Measurements from ENCODE around the gene ZNF804B.

ZNF804B gene

GRCh38 chr7:88759230-88760135, at the start of gene ZNF804B:
Gene ZNF804B, plus strand, starts transcription at chr7:88759700. Its CDS starts 277 bp downstream, at chr7:88759977.
- DNase-seq: peak; percentile 32

GRCh38 chr7:88735920-88736319, 23.6 kb upstream of the ZNF804B start:
- DNase-seq: no peak

GRCh38 chr7:88737632-88738031, 21.9 kb upstream of the ZNF804B start:
- no peak for DNase-seq

GRCh38 chr7:88746126-88746525, 13.4 kb upstream of the ZNF804B start:
- DNase-seq: no peak

- no peak for DNase-seq
Measured at GRCh38 chr7:88756802-88757201, 2.7 kb upstream of the ZNF804B start.

- no peak for DNase-seq
Measured at GRCh38 chr7:88757371-88757770, 2.1 kb upstream of the ZNF804B start.

DNA sequence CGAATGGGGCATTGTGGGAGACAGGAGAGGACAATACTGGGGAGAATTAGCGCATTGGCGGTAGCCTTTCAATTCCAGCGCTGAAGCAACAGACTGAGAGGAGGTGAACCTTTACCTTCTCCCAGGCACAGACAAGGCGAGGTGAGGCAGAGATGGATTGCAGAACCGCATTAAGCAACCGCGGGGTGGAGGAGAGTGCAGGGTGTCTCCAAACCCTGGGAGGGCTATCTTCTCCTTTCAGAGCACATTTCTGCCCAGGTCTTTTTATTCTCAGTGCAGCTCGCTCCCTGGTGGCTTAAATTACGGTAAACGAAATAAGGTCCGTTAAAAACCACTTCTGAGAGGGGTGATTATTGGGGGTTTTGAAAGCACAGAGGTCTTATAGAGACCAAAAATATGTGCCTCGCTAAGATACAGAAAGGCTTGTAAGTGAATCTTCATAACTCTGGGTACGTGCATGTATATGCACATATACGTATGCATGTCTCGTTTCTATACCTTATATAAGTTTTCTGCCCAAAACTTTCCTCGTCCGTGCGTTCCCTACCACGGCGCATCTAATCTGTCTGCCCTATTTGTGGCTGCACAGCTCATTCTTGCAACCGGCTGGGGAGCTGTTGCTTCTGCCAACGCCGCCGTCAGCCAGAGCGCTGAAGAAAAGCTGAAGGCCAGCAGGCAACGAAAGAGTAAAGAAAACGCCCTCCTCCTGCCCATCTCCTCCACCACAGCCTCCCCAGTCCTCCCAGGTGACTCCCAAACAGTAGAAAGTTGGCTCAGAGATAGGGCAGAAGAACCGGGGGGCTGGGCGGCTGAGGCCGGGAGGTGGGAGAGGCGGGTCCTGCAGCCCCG, 895 bp upstream of the ZNF804B start:
- DNase-seq: peak; percentile 48

- DNase-seq: no peak
Measured at GRCh38 chr7:88760136-88760515, 626 bp downstream of the ZNF804B start.

DNA sequence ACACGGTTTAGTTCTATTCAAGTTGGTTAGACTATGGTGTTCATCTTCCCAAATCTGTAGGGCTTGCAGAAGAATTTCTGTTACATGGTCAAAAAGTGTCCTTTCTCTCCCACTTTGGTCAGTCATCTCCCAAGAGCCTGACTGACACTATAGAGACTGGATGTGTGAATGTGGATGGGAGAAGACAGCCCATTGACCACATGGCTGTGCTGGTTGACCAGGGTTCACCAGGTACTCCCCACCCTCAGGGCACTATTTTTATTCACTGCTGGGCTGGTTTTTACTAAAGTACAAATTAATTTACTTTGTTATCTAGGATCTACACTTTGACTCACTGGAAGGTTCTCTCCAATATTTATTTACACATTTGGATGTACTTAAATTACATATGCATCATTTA, 2.3 kb downstream of the ZNF804B start:
- no peak for DNase-seq

DNA sequence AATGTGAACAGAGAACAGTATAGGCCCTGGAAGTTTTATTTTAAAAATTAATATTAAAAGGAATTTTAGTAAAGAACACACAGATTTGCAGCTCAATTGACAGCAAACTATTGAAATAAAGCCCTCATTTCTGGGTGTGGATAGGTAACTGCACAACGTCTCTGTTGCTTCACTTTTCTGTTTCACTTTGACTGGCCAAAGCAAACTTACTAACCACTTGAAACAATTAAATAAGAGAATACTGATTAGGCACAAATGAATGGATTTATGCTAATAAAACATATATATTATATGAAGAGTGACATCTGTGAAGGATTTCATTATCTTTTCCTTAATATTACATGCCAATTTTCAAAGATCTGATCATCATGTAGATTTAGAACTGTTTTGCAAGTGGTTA, 11.9 kb downstream of the ZNF804B start:
- no peak for DNase-seq

DNA sequence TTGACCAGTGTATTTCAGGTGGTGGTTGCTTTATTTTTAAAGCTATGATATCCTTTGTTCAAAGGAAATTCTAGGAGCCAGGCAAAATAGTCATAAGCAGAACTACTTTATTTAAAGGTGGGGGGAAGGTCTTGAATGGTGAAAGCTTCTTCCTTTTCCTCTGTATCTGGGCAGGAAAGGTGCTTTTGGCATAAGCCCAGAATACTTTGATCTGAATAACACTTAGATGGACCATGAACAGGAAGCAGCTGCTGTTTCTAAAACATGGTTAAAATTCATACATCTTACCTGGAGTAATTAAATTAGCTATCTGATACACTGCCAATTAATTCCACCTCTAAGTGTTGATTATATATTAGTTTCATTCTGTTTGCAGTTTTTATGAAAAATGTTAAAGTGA, 13.3 kb downstream of the ZNF804B start:
- no peak for DNase-seq

- no peak for DNase-seq
Measured at GRCh38 chr7:88775838-88776237, 16.3 kb downstream of the ZNF804B start.

GRCh38 chr7:88787777-88788176, 28.3 kb downstream of the ZNF804B start:
- no peak for DNase-seq

DNA sequence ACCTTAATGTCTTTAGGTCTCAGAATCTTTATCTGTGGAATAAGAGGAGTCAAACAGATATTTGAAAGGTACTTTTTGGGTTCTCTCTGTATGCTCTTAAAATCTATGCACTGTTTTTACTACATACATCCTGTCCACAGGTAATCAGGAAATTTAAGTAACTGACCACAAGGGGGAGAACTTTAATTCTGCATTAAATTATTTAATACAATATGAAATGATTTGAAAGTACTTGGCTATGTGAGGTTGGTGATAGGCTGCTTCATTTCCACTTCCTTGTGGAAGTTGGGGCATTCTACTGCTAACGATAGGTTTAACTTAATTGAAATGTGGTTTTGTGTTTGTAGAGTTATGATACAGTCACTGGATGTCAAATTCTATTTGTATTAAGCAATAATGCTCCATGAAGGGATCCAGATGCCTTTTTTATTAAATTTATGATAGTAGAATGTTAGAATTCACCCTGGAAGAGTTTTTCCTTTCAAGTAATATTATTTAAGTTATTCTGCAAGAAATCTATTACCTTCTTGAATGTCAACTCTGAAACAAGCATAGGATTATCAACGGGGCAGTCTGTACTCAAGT, 30.1 kb downstream of the ZNF804B start:
- no peak for DNase-seq

DNA sequence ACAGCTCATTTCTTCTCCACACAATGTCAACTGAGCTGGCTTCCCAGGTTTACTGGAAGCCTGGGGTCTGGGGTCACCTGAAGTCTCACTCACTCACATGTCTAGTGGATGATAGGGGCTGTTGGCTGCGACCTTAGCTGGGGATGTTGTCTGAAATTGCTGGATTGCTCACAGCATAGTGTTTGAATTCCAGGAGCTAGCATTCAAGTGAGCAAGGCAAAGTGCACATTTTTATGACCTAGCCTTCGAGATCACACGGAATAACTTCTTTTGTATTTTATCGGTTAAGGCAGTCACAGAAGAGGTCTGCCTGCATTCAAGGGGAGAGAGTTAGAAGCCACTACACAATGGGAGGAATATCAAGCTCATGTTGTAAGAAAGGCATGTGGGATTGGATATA, 32.4 kb downstream of the ZNF804B start:
- no peak for DNase-seq

- no peak for DNase-seq
Measured at GRCh38 chr7:88792361-88792760, 32.9 kb downstream of the ZNF804B start.

- DNase-seq: no peak
Measured at GRCh38 chr7:88795553-88795952, 36.1 kb downstream of the ZNF804B start, which contains the start of gene TEX47. Gene TEX47, minus strand, starts transcription at chr7:88795737. Its CDS starts 795 bp downstream, at chr7:88794942.

- no peak for DNase-seq
Measured at GRCh38 chr7:88801046-88801445, 41.5 kb downstream of the ZNF804B start.

DNA sequence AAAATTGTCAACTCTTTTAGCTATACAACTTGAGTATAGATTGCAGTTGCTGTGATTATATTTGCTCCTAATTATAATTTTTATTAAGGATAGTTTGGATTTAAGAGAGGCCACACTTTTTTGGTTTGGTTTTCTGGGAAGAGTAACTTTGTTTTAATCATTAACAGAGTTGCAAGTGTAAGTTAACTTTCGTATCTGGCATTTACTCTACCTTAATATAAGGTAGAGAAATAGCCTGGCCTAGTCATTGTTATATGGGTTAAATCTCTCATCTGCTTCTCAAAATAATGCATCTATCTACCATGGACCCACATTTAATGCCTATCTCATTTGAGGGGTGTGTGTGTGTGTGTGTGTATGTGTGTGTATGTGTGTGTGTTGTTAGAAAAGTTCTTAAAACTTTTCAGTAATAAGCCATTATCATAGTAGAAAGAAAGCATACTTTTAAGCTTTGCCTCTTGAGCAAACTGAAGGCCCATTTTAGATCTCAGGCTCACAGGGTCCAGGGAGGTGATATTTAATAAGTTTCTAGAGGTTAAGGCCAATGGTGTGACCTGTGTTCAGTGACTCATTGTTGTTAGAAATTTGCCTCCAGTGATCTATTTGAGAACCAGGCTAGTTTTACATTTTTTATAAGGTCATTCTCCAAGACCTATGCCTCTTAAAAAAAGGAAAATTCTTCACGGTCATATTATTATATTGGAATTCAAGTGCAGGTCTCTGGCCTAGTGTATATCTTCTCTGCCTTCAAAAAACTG, 47.0 kb downstream of the ZNF804B start:
- no peak for DNase-seq

- no peak for DNase-seq
Measured at GRCh38 chr7:88818552-88818951, 59.1 kb downstream of the ZNF804B start.

DNA sequence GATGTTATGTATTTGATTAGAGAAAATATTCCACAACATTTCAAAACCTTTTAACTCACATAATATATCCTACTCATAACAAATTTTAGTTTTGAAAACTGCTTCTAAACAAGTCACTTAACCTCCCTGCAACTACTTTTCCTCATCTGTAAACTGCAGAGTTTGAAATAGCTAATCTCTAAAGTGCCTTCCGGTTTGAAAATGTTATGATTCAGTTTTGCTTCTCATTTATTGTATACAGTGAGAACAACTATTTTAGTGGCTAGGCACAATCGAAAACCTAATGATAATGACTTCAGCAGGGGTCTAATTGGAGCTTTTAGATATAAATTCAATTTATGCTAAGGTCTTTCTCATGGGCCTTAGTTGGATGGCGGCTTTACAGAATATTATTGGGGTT, 66.7 kb downstream of the ZNF804B start:
- DNase-seq: no peak

- DNase-seq: no peak
Measured at GRCh38 chr7:88835147-88835728, 75.7 kb downstream of the ZNF804B start.

All from femur (tissue), 1 donor.